NCI-H2081 (cell line): ENCODE results near the gene XYLT1.
"Not testable (repeated sequence)": the region's sequence is repeated elsewhere in the genome, so short reads cannot be mapped to it uniquely, and the experiment has no call there.

Experiments used
- DNase-seq, 2 experiments: peaks; one replicate each; lab custom pipeline; 2025; lab: John Stamatoyannopoulos, UW

The XYLT1 gene

GRCh38 chr16:17354685-17355084 lies 116.1 kb downstream of the XYLT1 start:
- DNase-seq = no peak

DNA sequence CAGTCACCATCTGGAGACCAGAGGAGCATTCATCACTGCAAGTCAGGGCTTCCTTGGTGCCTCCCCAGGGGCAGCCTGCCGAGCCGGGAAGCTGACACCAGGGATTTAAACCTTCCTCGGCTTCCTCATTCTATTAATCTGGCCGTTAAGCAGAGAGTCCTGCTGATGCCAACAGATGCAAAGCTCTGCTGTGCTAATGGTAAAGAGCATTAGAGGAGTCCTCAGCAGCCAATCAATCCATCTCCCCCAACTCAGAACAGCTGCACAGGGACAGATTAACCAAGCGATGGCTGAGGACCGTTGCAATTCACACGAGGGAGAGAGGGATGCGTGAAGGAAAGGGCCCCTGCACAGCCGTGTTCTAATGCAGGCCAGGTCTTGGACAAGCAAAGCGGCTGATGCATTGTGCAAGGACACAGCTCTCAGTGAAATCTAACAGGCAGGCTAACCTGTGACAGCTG lies 116.6 kb downstream of the XYLT1 start:
- no peak for DNase-seq

DNA sequence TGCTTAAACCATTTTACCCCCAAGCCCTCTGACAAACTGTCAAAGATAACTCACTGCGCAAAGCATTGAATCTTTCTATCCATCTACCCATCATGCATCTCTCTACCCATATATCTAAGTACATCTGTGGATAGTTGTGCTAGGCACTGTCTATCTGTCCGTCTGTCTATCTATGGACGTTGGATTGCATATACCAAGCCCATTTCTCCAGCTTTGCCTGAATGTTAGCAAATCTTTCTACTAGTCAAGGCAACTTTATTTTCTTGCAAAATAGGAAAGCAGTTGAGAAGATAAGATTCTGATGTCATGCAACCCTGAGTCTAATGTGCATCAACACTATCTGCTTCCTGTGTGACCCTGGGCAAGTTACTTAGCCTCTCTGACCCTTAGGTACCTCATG lies 117.2 kb downstream of the XYLT1 start:
- DNase-seq = no peak

GRCh38 chr16:17351441-17352035 lies 119.2 kb downstream of the XYLT1 start:
- no peak for DNase-seq

DNA sequence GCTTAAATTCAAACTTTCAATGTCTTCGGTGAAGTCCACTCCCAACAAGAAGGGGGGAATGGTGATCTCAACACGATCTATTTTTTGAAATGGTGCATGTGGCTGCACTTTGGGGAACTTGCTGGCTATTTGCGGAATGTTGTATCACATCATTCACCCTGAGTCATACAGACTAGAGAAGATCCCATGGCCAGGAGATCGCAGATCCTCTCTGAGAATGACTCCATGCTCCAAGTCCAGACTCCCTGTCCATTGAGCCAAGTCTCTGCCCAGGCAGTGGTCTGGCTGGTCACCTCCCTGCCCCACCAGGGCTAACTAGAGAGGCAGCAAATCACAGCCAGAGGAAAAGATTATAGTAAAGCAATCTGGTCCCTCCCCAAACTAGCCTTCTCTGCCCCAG lies 120.6 kb downstream of the XYLT1 start:
- DNase-seq = no peak

DNA sequence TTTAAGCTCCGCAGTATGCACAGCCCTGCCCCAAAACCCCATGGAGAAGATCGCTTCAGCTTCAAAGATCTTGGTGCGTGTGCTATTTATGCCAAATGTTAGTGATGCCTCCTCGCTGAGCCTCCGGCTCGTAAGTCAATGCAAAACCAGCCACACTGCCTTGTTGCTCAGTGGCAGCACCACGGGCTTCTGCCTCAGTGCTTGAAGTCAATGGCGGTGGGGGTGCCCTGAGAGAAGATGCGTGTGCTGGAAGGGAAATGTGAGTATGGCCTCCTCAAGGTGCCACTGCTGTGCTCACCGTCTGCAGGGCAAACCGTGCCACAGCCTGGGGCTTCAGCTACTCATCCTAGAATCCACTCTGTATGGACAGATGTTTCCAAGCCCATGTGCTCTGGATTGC lies 121.9 kb downstream of the XYLT1 start:
- DNase-seq = no peak

DNA sequence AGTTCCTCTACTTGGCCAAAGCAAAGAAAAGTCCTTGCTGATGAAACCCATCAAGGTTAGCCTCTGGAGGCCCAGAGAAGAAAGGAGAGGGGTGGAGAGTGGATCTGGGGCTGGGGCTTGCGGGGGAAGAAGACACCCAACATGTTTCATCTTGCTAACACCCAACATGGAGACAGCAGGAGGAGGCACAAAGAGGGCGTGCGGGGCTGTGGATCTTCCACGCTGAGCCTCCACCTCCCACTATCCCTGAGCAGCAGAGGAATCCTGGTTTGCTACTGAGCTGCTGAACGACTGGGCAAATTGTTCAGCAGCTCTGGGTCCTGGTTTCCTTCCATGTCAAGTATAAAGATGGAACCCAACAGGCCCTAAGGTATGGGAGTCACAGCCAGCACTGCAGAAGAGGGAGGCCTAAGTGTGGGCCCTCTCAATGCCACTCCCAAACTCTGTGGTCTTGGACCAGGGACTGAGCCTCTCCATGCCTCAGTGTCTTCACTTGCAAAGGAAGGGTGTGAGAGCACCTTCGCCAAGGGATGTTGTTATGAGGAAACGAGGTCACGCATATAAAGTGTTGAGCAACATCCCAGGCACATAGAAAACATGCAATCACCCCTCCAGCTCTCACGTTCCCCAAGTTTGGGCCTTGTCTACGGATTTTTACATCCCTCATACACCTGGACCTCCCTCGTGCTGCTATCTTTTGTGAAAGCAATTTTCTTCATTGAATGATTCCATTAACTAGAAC lies 122.5 kb downstream of the XYLT1 start:
- no peak for DNase-seq

DNA sequence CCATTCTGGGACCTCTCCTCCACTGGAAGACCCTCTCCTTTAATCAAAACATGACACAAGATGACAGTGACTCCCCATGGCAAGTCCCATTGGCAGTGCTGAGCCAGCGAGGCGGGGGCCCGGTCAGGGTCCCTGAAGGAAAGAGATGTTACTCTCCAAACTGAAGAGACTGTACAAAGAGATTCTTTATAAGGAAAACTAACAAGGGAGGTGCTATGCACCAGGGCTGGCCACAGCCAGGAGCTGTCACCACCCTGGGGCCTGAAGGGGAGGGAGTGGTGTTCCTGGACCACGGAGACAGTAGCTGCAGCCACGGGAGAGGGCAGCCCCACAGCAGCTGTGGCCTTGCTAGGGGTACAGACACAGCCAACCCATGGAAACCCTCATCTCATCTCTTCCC lies 123.1 kb downstream of the XYLT1 start:
- DNase-seq = no peak

DNA sequence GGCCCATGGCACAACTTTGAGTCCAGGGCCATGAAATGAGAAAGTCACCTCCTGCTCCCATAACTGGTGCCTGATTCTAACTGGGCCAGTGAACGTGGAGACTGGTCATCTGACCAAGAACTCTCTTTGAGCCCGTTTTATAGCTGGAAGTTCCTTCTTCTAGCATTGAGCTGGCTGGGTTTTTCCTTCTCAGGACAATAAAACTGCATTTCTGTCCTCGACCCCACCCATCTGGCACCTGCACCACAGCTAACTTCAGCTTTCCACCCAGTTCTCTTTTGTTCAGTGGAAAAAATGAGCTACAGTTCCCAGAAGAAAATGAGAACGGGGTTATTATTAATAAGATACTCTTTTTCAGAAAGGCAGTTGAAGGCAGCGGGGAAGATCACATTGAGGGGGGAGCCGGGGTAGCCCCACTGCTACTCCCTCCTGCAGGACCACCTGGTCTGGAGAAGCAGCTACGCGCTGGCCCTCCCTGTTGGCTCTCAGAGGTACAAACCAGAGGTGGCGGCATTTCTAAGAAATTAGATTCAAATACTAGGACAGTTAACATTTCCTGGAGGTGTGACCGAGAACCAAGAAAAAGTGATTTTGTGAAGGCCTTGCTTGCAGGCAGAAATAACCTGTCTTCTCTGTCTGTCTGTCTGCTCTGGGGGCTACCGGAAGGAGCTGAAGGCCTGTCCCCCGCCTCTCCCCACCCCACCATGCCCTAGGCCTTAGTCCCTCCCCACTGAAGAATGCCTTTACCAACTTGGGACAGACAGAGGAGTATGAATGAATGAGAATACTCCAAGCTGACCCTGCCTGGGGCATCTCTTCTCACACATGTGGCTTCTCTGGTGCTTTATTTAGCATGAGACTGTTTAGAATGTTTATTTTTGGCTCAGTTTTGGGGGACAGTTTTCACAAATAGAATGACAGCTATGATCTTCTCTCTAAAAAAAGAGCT lies 123.9 kb downstream of the XYLT1 start:
- no peak for DNase-seq

- no peak for DNase-seq
Observed at GRCh38 chr16:17345043-17345442, 125.7 kb downstream of the XYLT1 start.

GRCh38 chr16:17343728-17344127 lies 127.0 kb downstream of the XYLT1 start:
- no peak for DNase-seq

GRCh38 chr16:17343028-17343427 lies 127.7 kb downstream of the XYLT1 start:
- DNase-seq = no peak

DNA sequence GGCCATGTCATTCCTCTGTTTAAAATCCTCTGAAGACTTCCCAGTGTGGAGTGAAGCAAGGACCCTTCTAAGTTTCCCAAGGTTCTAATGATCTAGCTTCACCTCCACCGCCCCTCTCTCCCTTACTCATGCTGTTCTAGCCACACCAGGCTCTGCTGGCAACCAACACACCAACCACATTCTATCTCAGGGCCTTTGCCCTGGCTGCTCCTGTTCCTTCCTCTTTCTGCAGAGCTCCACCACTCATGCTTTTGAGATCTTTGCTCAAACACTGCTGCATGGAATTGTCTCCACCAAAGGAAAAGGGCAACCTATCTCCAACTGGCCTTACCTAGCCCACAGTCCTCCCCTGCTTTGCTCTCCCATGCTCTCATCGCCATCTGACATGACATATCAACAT lies 128.7 kb downstream of the XYLT1 start:
- DNase-seq = no peak

- no peak for DNase-seq
Observed at GRCh38 chr16:17340804-17341203, 130.0 kb downstream of the XYLT1 start.

GRCh38 chr16:17339764-17340541 lies 130.8 kb downstream of the XYLT1 start:
- DNase-seq = no peak

- DNase-seq = no peak
Observed at GRCh38 chr16:17338244-17338643, 132.5 kb downstream of the XYLT1 start.

DNA sequence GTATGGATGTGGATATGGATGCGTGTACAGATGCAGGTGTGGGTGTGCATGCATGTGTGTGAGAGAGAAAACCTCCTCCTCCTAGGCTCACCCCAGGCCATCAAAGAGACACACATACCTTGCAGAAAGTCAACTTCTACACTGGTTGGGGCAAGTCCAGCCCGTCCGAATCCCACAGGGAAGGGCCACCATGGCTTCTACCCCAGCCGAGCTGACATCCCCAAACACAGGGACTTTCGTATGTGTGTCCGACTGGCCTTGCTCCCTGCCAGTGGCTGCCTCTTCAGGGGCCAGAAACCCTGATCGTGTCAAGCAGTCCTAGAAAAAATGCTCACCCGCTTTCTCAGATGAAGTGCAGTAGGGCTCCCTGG lies 134.2 kb downstream of the XYLT1 start:
- no peak for DNase-seq

DNA sequence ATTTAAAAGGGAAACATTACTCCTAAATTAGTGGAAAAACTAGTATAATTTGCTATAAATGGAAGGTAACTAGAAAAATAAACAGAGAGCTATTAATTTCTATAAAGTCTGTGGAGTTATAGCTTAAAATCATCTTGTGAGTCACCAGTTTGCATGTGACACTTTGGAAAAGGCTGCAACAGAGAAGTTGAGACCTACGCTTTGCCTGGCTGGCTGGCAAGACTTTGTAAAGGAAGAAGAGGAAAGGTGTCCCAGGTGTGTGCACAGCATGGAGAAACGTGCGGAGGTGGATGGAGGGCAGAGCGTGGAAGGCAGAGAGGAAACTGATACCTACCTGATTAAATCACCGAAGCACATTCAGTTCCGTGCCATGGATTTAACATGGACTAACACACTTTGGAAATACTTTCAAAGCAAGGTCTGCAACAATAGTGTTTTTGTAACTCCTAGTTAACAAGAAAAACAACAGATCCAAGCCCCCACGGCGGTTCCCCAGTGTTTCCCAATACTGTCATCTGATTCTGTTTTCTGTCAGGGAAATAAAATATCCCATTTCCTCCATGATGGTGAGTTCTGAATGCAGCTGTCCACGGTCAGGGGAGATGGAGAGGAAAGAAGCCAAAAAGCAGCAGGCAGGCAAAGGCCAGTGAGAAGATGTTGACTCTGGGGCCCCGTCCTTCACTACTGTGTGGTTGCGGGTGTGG lies 134.8 kb downstream of the XYLT1 start:
- DNase-seq = no peak

- DNase-seq = not testable (repeated sequence)
Observed at GRCh38 chr16:17335406-17335805, 135.4 kb downstream of the XYLT1 start.

- no peak for DNase-seq
Observed at GRCh38 chr16:17334096-17334495, 136.7 kb downstream of the XYLT1 start.

GRCh38 chr16:17333229-17333628 lies 137.5 kb downstream of the XYLT1 start:
- DNase-seq = no peak
